Mesendoderm (in vitro differentiated cells): ENCODE results near the gene LIPA.
A peak's percentile ranks its signal among the peaks of the same experiment; 100 is the strongest.

ENCODE experiments used
- DNase-seq: peaks from one replicate; pipeline ENCODE4 v3.0.0; 2013
- H2AK5ac ChIP-seq: 2 replicates; pipeline ENCODE4 v1.6.1; 2013; ENCODE audit warnings: low read length, inconsistent platforms
- H2BK120ac ChIP-seq: 2 replicates; pipeline ENCODE4 v1.6.1; 2013; ENCODE audit warnings: low read depth, mild to moderate bottlenecking, low read length, moderate library complexity, mixed read lengths
- H2BK15ac ChIP-seq: replicated peaks from 2 replicates; pipeline ENCODE4 v1.6.1; 2013; ENCODE audit warnings: low read depth, mild to moderate bottlenecking, moderate library complexity
- H2BK5ac ChIP-seq: 2 replicates; pipeline ENCODE4 v1.6.1; 2013; ENCODE audit warnings: low read length, inconsistent platforms
- H3K18ac ChIP-seq: 2 replicates; pipeline ENCODE4 v1.6.1; 2013; ENCODE audit warnings: mild to moderate bottlenecking, low read length, mixed read lengths
- H3K23ac ChIP-seq: one replicate; pipeline ENCODE4 v1.6.1; 2013; ENCODE audit warnings: low read length
- H3K27ac ChIP-seq: 2 replicates; pipeline ENCODE4 v1.5.1; 2013; ENCODE audit warnings: low read depth, mild to moderate bottlenecking, inconsistent platforms, low read length, moderate library complexity
- H3K27me3 ChIP-seq: 2 replicates; pipeline ENCODE4 v1.6.1; 2013; ENCODE audit warnings: low read length, control low read depth, mild to moderate bottlenecking, inconsistent platforms; ENCODE audit not compliant: insufficient read depth, poor library complexity
- H3K36me3 ChIP-seq: 2 replicates; pipeline ENCODE4 v1.6.1; 2013; ENCODE audit warnings: low read length, inconsistent platforms; ENCODE audit not compliant: control insufficient read depth, insufficient read depth
- H3K4ac ChIP-seq: one replicate; pipeline ENCODE4 v1.6.1; 2013; ENCODE audit warnings: low read depth, mild to moderate bottlenecking, low read length, moderate library complexity
- H3K4me1 ChIP-seq: 2 replicates; pipeline ENCODE4 v1.6.1; 2013; ENCODE audit warnings: low read depth, low read length, inconsistent platforms; ENCODE audit not compliant: control insufficient read depth
- H3K4me2 ChIP-seq: 2 replicates; pipeline ENCODE4 v1.6.1; 2013; ENCODE audit warnings: low read length
- H3K4me3 ChIP-seq: 2 replicates; pipeline ENCODE4 v1.5.1; 2013; ENCODE audit warnings: mild to moderate bottlenecking, low read length
- H3K56ac ChIP-seq: one replicate; pipeline ENCODE4 v1.6.1; 2013; ENCODE audit warnings: low read length
- H3K79me1 ChIP-seq: 2 replicates; pipeline ENCODE4 v1.6.1; 2013; ENCODE audit warnings: low read length, inconsistent platforms
- H3K79me2 ChIP-seq: 2 replicates; pipeline ENCODE4 v1.6.1; 2013; ENCODE audit warnings: mild to moderate bottlenecking, low read length; ENCODE audit not compliant: control insufficient read depth, insufficient read depth
- H3K9ac ChIP-seq: 2 replicates; pipeline ENCODE4 v1.6.1; 2013; ENCODE audit warnings: low read length, inconsistent platforms
- H4K5ac ChIP-seq: one replicate; pipeline ENCODE4 v1.6.1; 2013; ENCODE audit warnings: low read length
- H4K8ac ChIP-seq: one replicate; pipeline ENCODE4 v1.6.1; 2013; ENCODE audit warnings: low read depth, mild to moderate bottlenecking, control low read depth, low read length, moderate library complexity
- WGBS: extraction: QIAGEN DNeasy Blood & Tissue Kit; methylation state at CpG from one replicate; pipeline ENCODE4 v1.1.7; 2013; ENCODE audit warnings: low lambda C conversion rate, missing lambda C conversion rate; ENCODE audit not compliant: insufficient coverage; ENCODE audit errors: extremely low coverage; 5-methylcytosine and 5-hydroxymethylcytosine counted together

The LIPA gene

DNA sequence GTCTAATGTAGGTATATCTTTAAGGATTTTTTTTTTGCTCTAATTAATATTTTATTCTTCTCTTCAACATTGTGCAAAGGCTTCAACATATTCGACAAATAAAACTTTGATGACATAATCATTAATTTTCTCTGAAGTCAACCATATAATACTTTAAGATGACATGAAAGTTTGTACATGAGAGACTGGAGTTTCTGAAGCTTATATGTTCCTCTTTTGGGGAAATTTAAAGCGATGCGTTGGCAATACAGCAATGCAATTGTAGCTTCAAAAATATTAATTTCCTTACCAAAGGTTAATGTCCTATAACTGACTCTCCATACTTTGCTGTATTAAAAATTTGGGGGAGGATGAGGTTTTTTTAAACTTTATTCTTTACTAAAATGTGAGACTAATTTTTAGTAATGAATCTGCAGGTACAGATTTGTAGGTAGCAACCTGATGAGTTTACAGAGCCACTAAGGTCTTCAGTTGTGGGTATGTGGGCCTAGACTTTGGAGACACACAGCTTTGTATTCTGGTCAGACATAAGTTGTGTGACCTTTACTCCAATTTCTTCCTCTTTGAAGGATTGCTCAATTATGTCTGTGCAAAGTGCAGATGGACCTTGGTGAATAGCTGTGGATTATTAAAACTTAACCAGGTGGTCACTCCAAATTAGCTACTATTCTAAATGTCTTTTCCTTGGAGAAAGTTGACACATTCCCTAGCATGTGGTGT is 18.0 kb upstream of the LIPA start:
- no peak overlapping the region for H3K23ac ChIP-seq
- no peak overlapping the region for H2BK120ac ChIP-seq
- H3K9ac ChIP-seq = no peak overlapping the region
- H4K8ac ChIP-seq = no peak overlapping the region
- no peak overlapping the region for H3K18ac ChIP-seq
- no peaks in the 10 kb centered on the region for H3K79me1 ChIP-seq
- WGBS = no CpG with 5 or more reads among the region's 3 CpGs
- no peak overlapping the region for H2BK5ac ChIP-seq
- H3K56ac ChIP-seq = no peak overlapping the region
- no peak for DNase-seq
- H2BK15ac ChIP-seq = no peak overlapping the region
- H3K4me1 ChIP-seq = peaks cover 5% of the 10 kb centered on the region
- no peak overlapping the region for H3K4me2 ChIP-seq
- H2AK5ac ChIP-seq = no peak overlapping the region
- H3K4me3 ChIP-seq = no peak overlapping the region
- no peak overlapping the region for H3K27ac ChIP-seq
- H3K27me3 ChIP-seq = no peaks in the 10 kb centered on the region
- no peak overlapping the region for H4K5ac ChIP-seq
- H3K4ac ChIP-seq = no peak overlapping the region
- H3K79me2 ChIP-seq = no peaks in the 10 kb centered on the region
- H3K36me3 ChIP-seq = no peaks in the 10 kb centered on the region

- H3K27me3 ChIP-seq = no peaks in the 10 kb centered on the region
- H3K23ac ChIP-seq = no peak overlapping the region
- H3K27ac ChIP-seq = no peak overlapping the region
- H3K4me2 ChIP-seq = no peak overlapping the region
- H3K56ac ChIP-seq = peak overlapping the region; percentile 54
- H3K4me3 ChIP-seq = no peak overlapping the region
- no peak overlapping the region for H2BK120ac ChIP-seq
- peaks cover 9% of the 10 kb centered on the region for H3K4me1 ChIP-seq
- peak overlapping the region; percentile 54 for H2AK5ac ChIP-seq
- H4K5ac ChIP-seq = no peak overlapping the region
- H3K18ac ChIP-seq = peak overlapping the region; percentile 22
- H2BK15ac ChIP-seq = peak overlapping the region; percentile 39
- no peak overlapping the region for H4K8ac ChIP-seq
- DNase-seq = peak; percentile 44
- no CpG with 5 or more reads among the region's 1 CpG for WGBS
- peak overlapping the region; percentile 39 for H2BK5ac ChIP-seq
- H3K79me1 ChIP-seq = no peaks in the 10 kb centered on the region
- no peaks in the 10 kb centered on the region for H3K79me2 ChIP-seq
- peak overlapping the region; percentile 29 for H3K9ac ChIP-seq
- H3K4ac ChIP-seq = no peak overlapping the region
- no peaks in the 10 kb centered on the region for H3K36me3 ChIP-seq
Observed at GRCh38 chr10:89266721-89267453, 15.3 kb upstream of the LIPA start.

- WGBS = no CpG with 5 or more reads among the region's 1 CpG
- no peaks in the 10 kb centered on the region for H3K36me3 ChIP-seq
- H3K4ac ChIP-seq = peak overlapping the region; percentile 22
- no peak overlapping the region for H3K4me2 ChIP-seq
- no peak overlapping the region for H3K4me3 ChIP-seq
- no peak overlapping the region for H3K9ac ChIP-seq
- H2BK15ac ChIP-seq = no peak overlapping the region
- no peak for DNase-seq
- H4K5ac ChIP-seq = no peak overlapping the region
- H2BK5ac ChIP-seq = no peak overlapping the region
- H3K79me1 ChIP-seq = no peaks in the 10 kb centered on the region
- H4K8ac ChIP-seq = no peak overlapping the region
- no peaks in the 10 kb centered on the region for H3K27me3 ChIP-seq
- peak overlapping the region; percentile 56 for H3K56ac ChIP-seq
- H3K27ac ChIP-seq = no peak overlapping the region
- H3K23ac ChIP-seq = no peak overlapping the region
- H2AK5ac ChIP-seq = peak overlapping the region; percentile 24
- no peak overlapping the region for H2BK120ac ChIP-seq
- H3K4me1 ChIP-seq = peaks cover 16% of the 10 kb centered on the region
- no peak overlapping the region for H3K18ac ChIP-seq
- H3K79me2 ChIP-seq = no peaks in the 10 kb centered on the region
Observed at GRCh38 chr10:89263531-89263930, 12.0 kb upstream of the LIPA start.

DNA sequence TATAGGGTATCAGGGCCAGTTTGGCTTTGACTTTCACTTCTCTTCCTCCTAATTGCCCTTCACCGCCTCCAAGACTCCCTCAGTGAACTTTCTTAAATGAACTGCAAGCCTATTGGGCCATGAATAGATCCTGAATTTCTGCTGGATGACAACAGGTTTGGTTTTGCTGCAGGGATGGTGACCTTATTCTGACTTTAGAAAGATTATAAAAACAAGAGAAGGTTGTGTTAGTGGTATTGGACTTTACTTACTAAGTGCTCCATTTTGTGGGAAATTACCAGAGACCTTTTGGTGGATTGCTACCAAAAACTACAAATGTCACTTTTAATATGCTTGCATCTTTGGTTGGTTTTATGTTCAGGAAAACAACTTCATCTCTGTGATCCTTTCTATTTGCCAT is 11.5 kb upstream of the LIPA start:
- WGBS = no CpG with 5 or more reads among the region's 1 CpG
- Histone ChIP-seq H2AK5ac (no peak overlapping the region), H3K27ac (no peak overlapping the region)

GRCh38 chr10:89262086-89263051 is 10.8 kb upstream of the LIPA start:
- Histone ChIP-seq H2BK15ac (no peak overlapping the region), H3K36me3 (no peaks in the 10 kb centered on the region), H2BK120ac (peak overlapping the region; percentile 22), H3K79me2 (no peaks in the 10 kb centered on the region), H4K5ac (no peak overlapping the region), H3K18ac (peak overlapping the region; percentile 47), H3K56ac (peak overlapping the region; percentile 19), H3K27me3 (no peaks in the 10 kb centered on the region), H4K8ac (no peak overlapping the region), H2AK5ac (no peak overlapping the region), H3K27ac (no peak overlapping the region), H3K9ac (no peak overlapping the region), H3K4me3 (no peak overlapping the region), H3K4me1 (peaks cover 16% of the 10 kb centered on the region), H3K4me2 (no peak overlapping the region), H3K79me1 (no peaks in the 10 kb centered on the region), H3K23ac (no peak overlapping the region), H2BK5ac (no peak overlapping the region), H3K4ac (no peak overlapping the region)
- 100% methylated on average over 1 of the region's 5 CpGs for WGBS
- peak; percentile 85 for DNase-seq

More for the DNA sequence above, 11.5 kb upstream of the LIPA start:
- no peak overlapping the region for H2BK120ac ChIP-seq
- H3K56ac ChIP-seq = no peak overlapping the region
- H3K4me2 ChIP-seq = no peak overlapping the region
- H3K23ac ChIP-seq = no peak overlapping the region
- no peaks in the 10 kb centered on the region for H3K27me3 ChIP-seq
- H3K18ac ChIP-seq = peak overlapping the region; percentile 11
- H2BK15ac ChIP-seq = no peak overlapping the region
- DNase-seq = no peak
- no peak overlapping the region for H3K4me3 ChIP-seq
- H3K36me3 ChIP-seq = no peaks in the 10 kb centered on the region
- H3K4ac ChIP-seq = no peak overlapping the region
- no peak overlapping the region for H4K8ac ChIP-seq
- H3K79me2 ChIP-seq = no peaks in the 10 kb centered on the region
- H4K5ac ChIP-seq = no peak overlapping the region
- H2BK5ac ChIP-seq = no peak overlapping the region
- no peaks in the 10 kb centered on the region for H3K79me1 ChIP-seq
- H3K9ac ChIP-seq = no peak overlapping the region
- H3K4me1 ChIP-seq = peaks cover 16% of the 10 kb centered on the region
